HepG2 (cell line): ENCODE data around the gene ACTA2. TPM values are rescaled to one million over a fixed set of nuclear protein-coding genes. Genes with fewer than 3 reads are reported as not detected.

Experiments used
- ELF1 ChIP-seq: sonication (generic); formaldehyde crosslinking; IDR thresholded peaks from 2 replicates; pipeline ENCODE4 v1.4.0; 2020; ENCODE audit warnings: missing genetic modification reagents
- KDM1A ChIP-seq: IDR thresholded peaks from 2 replicates; pipeline ENCODE4 v1.6.1; 2016; ENCODE audit warnings: missing compliant biosample characterization
- NPAS2 ChIP-seq: sonication (generic); formaldehyde crosslinking; IDR thresholded peaks from 2 replicates; pipeline ENCODE4 v1.8.0; 2022; ENCODE audit warnings: mild to moderate bottlenecking, missing genetic modification reagents, borderline replicate concordance
- NR2F2 ChIP-seq: IDR thresholded peaks from 2 replicates; pipeline ENCODE4 v1.6.1; 2012; ENCODE audit warnings: low read depth, inconsistent platforms, borderline replicate concordance
- PAF1 ChIP-seq: IDR thresholded peaks from 2 replicates; pipeline ENCODE4 v1.6.1; 2016; ENCODE audit warnings: missing genetic modification reagents, missing compliant biosample characterization
- PHF21A ChIP-seq: sonication (generic); formaldehyde crosslinking; IDR thresholded peaks from 2 replicates; pipeline ENCODE4 v1.5.0; 2020; ENCODE audit warnings: mild to moderate bottlenecking, missing genetic modification reagents
- SMC3 ChIP-seq: IDR thresholded peaks from 2 replicates; pipeline ENCODE4 v1.6.1; 2011; ENCODE audit warnings: low read length, improper control_type of control experiment
- TCF7L2 ChIP-seq: IDR thresholded peaks from 2 replicates; pipeline ENCODE4 v1.6.1; 2011; ENCODE audit warnings: mild to moderate bottlenecking, low read depth, low read length, moderate library complexity
- ZNF3 ChIP-seq: IDR thresholded peaks from 2 replicates; pipeline ENCODE4 v1.7.0; 2017; ENCODE audit warnings: inconsistent platforms
- ZNF329 ChIP-seq: sonication (generic); formaldehyde crosslinking; IDR thresholded peaks from 2 replicates; pipeline ENCODE4 v1.9.0; 2021; ENCODE audit warnings: low read depth, mild to moderate bottlenecking, missing genetic modification reagents
- ZNF616 ChIP-seq: sonication (generic); formaldehyde crosslinking; IDR thresholded peaks from 2 replicates; pipeline ENCODE4 v1.5.0; 2020; ENCODE audit warnings: low read depth, mild to moderate bottlenecking, missing genetic modification reagents
- ZNF775 ChIP-seq: sonication (generic); formaldehyde crosslinking; IDR thresholded peaks from 2 replicates; pipeline ENCODE4 v1.4.0; 2020; ENCODE audit warnings: missing genetic modification reagents, mild to moderate bottlenecking, moderate library complexity, borderline replicate concordance
- polyA plus RNA-seq, 8 experiments: library from polyadenylated mRNA; depleted of rRNA in 3 of 8; stranded (reverse) in 7 of 8; unstranded in 1 of 8; fragments of >200 nt; fragmentation: Illumina TruSeq in 4 of 8; extraction: Trizol in 4 of 8; gene quantifications; 2 replicates each; pipeline versions ENCODE4 v1.2.1 to v1.2.3, GENCODE V29; 2011 to 2016; ENCODE audit warnings: low read depth in 4 of 8, missing spikeins in 1 of 8, mixed read lengths in 1 of 8; ENCODE audit not compliant: insufficient read depth in 1 of 8
- total RNA-seq, 5 experiments: library from RNA; depleted of rRNA; stranded (reverse); fragments of >200 nt; fragmentation: Illumina TruSeq; extraction: Trizol; gene quantifications; 2 replicates each; pipeline ENCODE4 v1.2.3, GENCODE V29; 2016; ENCODE audit warnings: low read depth in 1 of 5
- TF ChIP-seq, protein P1 (sequence below): sonication (generic); formaldehyde crosslinking; IDR thresholded peaks from 2 replicates; pipeline ENCODE4 v1.4.0; 2020; ENCODE audit warnings: missing genetic modification reagents, borderline replicate concordance
- TF ChIP-seq, protein P2 (sequence below): sonication (generic); formaldehyde crosslinking; IDR thresholded peaks from 2 replicates; pipeline ENCODE4 v1.8.1; 2023; ENCODE audit warnings: missing genetic modification reagents, mild to moderate bottlenecking, borderline replicate concordance
- TF ChIP-seq, protein P3 (sequence below): sonication (generic); formaldehyde crosslinking; IDR thresholded peaks from 2 replicates; pipeline ENCODE4 v1.4.0; 2020; ENCODE audit warnings: missing genetic modification reagents
- TF ChIP-seq, protein P4 (sequence below): IDR thresholded peaks from 2 replicates; pipeline ENCODE4 v1.6.1; 2012; ENCODE audit warnings: low read length, improper control_type of control experiment
- TF ChIP-seq, protein P5 (sequence below): sonication (generic); formaldehyde crosslinking; IDR thresholded peaks from 2 replicates; pipeline ENCODE4 v1.4.0; 2020; ENCODE audit warnings: mild to moderate bottlenecking, missing genetic modification reagents
- TF ChIP-seq, protein P6 (sequence below): sonication (generic); formaldehyde crosslinking; conservative IDR thresholded peaks from 2 replicates; pipeline ENCODE4 v1.8.0; 2022; ENCODE audit warnings: low read depth, missing genetic modification reagents

ACTA2 gene
- total and polyA plus RNA-seq, 2 of the 13 experiments (the other 11 are each of a cell fraction or from before 2014, with no cell fraction given): 21.8 to 59.9 TPM

DNA sequence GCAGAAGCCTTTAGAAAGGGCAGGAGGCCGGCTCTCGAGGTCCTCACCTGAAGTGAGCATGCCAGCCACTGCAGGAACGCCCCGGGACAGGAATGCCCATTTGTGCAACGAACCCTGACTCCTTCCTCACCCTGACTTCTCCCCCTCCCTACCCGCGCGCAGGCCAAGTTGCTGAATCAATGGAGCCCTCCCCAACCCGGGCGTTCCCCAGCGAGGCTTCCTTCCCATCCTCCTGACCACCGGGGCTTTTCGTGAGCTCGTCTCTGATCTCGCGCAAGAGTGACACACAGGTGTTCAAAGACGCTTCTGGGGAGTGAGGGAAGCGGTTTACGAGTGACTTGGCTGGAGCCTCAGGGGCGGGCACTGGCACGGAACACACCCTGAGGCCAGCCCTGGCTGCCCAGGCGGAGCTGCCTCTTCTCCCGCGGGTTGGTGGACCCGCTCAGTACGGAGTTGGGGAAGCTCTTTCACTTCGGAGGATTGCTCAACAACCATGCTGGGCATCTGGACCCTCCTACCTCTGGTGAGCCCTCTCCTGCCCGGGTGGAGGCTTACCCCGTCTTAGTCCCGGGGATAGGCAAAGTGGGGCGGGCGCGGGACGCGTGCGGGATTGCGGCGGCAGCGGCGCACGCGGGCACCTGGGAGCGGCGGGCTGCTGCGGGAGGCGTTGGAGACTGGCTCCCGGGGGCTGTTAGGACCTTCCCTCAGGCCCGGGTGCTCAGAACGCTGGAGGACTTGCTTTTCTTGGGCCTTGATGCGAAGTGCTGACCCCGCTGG is 38.0 kb upstream of the ACTA2 start, which contains the start of gene FAS (continued):
- TF ChIP-seq, protein P1, sequence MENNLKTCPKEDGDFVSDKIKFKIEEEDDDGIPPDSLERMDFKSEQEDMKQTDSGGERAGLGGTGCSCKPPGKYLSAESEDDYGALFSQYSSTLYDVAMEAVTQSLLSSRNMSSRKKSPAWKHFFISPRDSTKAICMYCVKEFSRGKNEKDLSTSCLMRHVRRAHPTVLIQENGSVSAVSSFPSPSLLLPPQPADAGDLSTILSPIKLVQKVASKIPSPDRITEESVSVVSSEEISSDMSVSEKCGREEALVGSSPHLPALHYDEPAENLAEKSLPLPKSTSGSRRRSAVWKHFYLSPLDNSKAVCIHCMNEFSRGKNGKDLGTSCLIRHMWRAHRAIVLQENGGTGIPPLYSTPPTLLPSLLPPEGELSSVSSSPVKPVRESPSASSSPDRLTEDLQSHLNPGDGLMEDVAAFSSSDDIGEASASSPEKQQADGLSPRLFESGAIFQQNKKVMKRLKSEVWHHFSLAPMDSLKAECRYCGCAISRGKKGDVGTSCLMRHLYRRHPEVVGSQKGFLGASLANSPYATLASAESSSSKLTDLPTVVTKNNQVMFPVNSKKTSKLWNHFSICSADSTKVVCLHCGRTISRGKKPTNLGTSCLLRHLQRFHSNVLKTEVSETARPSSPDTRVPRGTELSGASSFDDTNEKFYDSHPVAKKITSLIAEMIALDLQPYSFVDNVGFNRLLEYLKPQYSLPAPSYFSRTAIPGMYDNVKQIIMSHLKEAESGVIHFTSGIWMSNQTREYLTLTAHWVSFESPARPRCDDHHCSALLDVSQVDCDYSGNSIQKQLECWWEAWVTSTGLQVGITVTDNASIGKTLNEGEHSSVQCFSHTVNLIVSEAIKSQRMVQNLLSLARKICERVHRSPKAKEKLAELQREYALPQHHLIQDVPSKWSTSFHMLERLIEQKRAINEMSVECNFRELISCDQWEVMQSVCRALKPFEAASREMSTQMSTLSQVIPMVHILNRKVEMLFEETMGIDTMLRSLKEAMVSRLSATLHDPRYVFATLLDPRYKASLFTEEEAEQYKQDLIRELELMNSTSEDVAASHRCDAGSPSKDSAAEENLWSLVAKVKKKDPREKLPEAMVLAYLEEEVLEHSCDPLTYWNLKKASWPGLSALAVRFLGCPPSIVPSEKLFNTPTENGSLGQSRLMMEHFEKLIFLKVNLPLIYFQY: no peak
- TF ChIP-seq KDM1A (CRISPR knock-in tag) (no peak), TCF7L2 (no peak), ZNF329 (CRISPR knock-in tag) (no peak), PAF1 (no peak), SMC3 (no peak), PHF21A (no peak; the same call in 1 of the 2 replicates), NR2F2 (no peak), ZNF775 (CRISPR knock-in tag) (no peak), ZNF3 (no peak), NPAS2 (CRISPR knock-in tag) (no peak), ZNF616 (CRISPR knock-in tag) (no peak), ELF1 (CRISPR knock-in tag) (0 out of 2 replicates have a peak, but pooled peaks have one; percentile 12)
- TF ChIP-seq, protein P2, sequence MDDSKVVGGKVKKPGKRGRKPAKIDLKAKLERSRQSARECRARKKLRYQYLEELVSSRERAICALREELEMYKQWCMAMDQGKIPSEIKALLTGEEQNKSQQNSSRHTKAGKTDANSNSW: no peak
- TF ChIP-seq, protein P3, sequence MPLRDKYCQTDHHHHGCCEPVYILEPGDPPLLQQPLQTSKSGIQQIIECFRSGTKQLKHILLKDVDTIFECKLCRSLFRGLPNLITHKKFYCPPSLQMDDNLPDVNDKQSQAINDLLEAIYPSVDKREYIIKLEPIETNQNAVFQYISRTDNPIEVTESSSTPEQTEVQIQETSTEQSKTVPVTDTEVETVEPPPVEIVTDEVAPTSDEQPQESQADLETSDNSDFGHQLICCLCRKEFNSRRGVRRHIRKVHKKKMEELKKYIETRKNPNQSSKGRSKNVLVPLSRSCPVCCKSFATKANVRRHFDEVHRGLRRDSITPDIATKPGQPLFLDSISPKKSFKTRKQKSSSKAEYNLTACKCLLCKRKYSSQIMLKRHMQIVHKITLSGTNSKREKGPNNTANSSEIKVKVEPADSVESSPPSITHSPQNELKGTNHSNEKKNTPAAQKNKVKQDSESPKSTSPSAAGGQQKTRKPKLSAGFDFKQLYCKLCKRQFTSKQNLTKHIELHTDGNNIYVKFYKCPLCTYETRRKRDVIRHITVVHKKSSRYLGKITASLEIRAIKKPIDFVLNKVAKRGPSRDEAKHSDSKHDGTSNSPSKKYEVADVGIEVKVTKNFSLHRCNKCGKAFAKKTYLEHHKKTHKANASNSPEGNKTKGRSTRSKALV (CRISPR knock-in tag): peak; percentile 68; the same call in 1 of the 2 replicates
- TF ChIP-seq, protein P4, sequence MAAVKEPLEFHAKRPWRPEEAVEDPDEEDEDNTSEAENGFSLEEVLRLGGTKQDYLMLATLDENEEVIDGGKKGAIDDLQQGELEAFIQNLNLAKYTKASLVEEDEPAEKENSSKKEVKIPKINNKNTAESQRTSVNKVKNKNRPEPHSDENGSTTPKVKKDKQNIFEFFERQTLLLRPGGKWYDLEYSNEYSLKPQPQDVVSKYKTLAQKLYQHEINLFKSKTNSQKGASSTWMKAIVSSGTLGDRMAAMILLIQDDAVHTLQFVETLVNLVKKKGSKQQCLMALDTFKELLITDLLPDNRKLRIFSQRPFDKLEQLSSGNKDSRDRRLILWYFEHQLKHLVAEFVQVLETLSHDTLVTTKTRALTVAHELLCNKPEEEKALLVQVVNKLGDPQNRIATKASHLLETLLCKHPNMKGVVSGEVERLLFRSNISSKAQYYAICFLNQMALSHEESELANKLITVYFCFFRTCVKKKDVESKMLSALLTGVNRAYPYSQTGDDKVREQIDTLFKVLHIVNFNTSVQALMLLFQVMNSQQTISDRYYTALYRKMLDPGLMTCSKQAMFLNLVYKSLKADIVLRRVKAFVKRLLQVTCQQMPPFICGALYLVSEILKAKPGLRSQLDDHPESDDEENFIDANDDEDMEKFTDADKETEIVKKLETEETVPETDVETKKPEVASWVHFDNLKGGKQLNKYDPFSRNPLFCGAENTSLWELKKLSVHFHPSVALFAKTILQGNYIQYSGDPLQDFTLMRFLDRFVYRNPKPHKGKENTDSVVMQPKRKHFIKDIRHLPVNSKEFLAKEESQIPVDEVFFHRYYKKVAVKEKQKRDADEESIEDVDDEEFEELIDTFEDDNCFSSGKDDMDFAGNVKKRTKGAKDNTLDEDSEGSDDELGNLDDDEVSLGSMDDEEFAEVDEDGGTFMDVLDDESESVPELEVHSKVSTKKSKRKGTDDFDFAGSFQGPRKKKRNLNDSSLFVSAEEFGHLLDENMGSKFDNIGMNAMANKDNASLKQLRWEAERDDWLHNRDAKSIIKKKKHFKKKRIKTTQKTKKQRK: no peak
- TF ChIP-seq, protein P5, sequence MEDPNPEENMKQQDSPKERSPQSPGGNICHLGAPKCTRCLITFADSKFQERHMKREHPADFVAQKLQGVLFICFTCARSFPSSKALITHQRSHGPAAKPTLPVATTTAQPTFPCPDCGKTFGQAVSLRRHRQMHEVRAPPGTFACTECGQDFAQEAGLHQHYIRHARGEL: no peak
- TF ChIP-seq, protein P6, sequence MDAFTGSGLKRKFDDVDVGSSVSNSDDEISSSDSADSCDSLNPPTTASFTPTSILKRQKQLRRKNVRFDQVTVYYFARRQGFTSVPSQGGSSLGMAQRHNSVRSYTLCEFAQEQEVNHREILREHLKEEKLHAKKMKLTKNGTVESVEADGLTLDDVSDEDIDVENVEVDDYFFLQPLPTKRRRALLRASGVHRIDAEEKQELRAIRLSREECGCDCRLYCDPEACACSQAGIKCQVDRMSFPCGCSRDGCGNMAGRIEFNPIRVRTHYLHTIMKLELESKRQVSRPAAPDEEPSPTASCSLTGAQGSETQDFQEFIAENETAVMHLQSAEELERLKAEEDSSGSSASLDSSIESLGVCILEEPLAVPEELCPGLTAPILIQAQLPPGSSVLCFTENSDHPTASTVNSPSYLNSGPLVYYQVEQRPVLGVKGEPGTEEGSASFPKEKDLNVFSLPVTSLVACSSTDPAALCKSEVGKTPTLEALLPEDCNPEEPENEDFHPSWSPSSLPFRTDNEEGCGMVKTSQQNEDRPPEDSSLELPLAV (CRISPR knock-in tag): no peak
